SU-DHL-6 (cell line): ENCODE data around the gene PGM2.

Experiments used
- EZH2phosphoT487 ChIP-seq: fragments of 200-600 bp; sonication (generic), shearing (Covaris generic); conservative IDR thresholded peaks from 2 replicates; pipeline ENCODE4 v1.6.1; 2018; ENCODE audit warnings: mild to moderate bottlenecking, antibody characterized with exemption, low read length, moderate library complexity, mixed read lengths
- TF ChIP-seq, protein P1 (sequence below): fragments of 200-600 bp; sonication (generic); IDR thresholded peaks from one replicate; pipeline ENCODE4 v1.5.1; 2017; ENCODE audit warnings: antibody characterized with exemption, mild to moderate bottlenecking, low read length, moderate library complexity; ENCODE audit not compliant: insufficient read depth, poor library complexity, severe bottlenecking

GRCh38 chr4:37902212-37902611 is 75.7 kb downstream of the PGM2 start:
- TF ChIP-seq, protein P1, sequence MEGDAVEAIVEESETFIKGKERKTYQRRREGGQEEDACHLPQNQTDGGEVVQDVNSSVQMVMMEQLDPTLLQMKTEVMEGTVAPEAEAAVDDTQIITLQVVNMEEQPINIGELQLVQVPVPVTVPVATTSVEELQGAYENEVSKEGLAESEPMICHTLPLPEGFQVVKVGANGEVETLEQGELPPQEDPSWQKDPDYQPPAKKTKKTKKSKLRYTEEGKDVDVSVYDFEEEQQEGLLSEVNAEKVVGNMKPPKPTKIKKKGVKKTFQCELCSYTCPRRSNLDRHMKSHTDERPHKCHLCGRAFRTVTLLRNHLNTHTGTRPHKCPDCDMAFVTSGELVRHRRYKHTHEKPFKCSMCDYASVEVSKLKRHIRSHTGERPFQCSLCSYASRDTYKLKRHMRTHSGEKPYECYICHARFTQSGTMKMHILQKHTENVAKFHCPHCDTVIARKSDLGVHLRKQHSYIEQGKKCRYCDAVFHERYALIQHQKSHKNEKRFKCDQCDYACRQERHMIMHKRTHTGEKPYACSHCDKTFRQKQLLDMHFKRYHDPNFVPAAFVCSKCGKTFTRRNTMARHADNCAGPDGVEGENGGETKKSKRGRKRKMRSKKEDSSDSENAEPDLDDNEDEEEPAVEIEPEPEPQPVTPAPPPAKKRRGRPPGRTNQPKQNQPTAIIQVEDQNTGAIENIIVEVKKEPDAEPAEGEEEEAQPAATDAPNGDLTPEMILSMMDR, result no peak
- no peak for TF ChIP-seq EZH2phosphoT487
